Nephron progenitor cell (in vitro differentiated cells): Measurements from ENCODE around the gene HEPACAM.

Experiments
- DNase-seq: peaks from one replicate; pipeline ENCODE4 v3.0.0; 2021
- H3K27ac Mint-ChIP-seq: 2 replicates; pipeline ENCODE4 v1.8.0; 2021; ENCODE audit warnings: mild to moderate bottlenecking, moderate library complexity, mixed read lengths
- H3K27me3 Mint-ChIP-seq: 2 replicates; pipeline ENCODE4 v1.8.0; 2021; ENCODE audit warnings: mild to moderate bottlenecking, low read depth, mixed read lengths; ENCODE audit not compliant: poor library complexity
- H3K36me3 Mint-ChIP-seq: 2 replicates; pipeline ENCODE4 v1.8.0; 2021; ENCODE audit warnings: low read depth, mixed read lengths
- H3K4me1 Mint-ChIP-seq: 2 replicates; pipeline ENCODE4 v1.8.0; 2021; ENCODE audit warnings: mixed read lengths
- H3K4me3 Mint-ChIP-seq: 2 replicates; pipeline ENCODE4 v1.8.0; 2021; ENCODE audit warnings: mild to moderate bottlenecking, moderate library complexity, mixed read lengths
- H3K9me3 Mint-ChIP-seq: 2 replicates; pipeline ENCODE4 v1.8.0; 2021; ENCODE audit warnings: mild to moderate bottlenecking, moderate library complexity, mixed read lengths
- TF ChIP-seq, protein P1 (sequence below): fragments of 200-600 bp; sonication (generic); IDR thresholded peaks from 2 replicates; pipeline ENCODE4 v1.5.0; 2021; ENCODE audit warnings: antibody characterized with exemption

HEPACAM gene

DNA sequence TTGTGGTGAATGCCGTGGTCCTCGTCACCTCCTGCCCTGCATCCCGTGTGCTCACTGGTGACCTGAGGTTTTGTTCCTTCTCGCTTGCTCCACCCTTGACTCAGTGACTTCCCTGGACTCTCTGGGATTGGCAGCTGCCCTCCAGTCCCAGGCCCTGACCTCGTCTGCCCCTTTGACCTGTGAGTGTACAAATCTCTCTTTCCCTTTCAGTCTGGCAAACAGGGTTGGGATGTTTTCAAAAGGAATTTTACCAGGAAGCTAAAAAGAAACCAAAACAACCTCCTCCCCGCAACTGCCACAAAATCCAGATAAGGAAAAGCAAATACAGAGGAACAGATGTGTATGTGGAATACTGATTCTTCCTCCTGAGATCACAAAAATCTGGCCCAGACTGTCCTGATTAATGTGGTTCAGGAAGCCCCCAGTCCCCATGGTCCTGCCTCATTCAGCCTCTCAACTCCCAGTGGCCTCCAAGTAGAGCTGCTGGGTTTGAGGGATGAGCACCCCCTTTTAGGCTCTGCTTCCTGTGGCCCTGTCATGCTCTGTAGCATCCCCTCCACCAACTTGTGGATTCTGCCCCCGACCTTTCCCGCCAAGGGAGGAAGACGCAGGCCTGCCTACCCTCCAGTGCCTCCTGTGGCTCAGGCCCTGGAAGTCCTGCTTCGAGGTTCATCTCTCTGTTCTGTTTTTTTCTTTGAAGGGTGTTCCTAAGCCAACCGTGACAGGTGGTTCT lies 53.3 kb downstream of the HEPACAM start:
- Mint-ChIP-seq H3K27ac (peak overlapping the region; percentile 14), H3K9me3 (no peaks in the 10 kb centered on the region), H3K4me1 (peaks cover 62% of the 10 kb centered on the region), H3K27me3 (peaks cover 40% of the 10 kb centered on the region), H3K4me3 (no peak overlapping the region), H3K36me3 (no peaks in the 10 kb centered on the region)
- TF ChIP-seq, protein P1, sequence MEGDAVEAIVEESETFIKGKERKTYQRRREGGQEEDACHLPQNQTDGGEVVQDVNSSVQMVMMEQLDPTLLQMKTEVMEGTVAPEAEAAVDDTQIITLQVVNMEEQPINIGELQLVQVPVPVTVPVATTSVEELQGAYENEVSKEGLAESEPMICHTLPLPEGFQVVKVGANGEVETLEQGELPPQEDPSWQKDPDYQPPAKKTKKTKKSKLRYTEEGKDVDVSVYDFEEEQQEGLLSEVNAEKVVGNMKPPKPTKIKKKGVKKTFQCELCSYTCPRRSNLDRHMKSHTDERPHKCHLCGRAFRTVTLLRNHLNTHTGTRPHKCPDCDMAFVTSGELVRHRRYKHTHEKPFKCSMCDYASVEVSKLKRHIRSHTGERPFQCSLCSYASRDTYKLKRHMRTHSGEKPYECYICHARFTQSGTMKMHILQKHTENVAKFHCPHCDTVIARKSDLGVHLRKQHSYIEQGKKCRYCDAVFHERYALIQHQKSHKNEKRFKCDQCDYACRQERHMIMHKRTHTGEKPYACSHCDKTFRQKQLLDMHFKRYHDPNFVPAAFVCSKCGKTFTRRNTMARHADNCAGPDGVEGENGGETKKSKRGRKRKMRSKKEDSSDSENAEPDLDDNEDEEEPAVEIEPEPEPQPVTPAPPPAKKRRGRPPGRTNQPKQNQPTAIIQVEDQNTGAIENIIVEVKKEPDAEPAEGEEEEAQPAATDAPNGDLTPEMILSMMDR = no peak
- DNase-seq = no peak

DNA sequence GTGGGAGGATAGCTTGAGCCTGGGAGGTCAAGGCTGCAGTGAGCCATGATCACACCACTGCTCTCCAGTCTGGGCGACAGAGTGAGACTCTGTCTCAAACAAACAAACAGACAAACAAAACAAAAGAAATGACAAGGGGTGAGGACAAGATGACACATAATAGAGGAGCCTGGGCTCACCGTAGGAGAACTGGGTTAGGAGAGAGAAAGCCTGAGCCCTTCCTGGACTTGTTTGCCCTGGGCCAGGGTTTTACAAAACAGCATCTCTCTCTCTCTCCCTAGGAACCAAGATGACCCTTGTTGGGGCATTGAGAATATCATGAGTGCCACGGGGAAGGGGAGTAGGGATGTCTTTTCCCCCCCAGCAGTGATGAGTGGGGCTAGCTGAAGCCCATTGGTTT lies 54.9 kb downstream of the HEPACAM start:
- H3K27me3 Mint-ChIP-seq = peaks cover 31% of the 10 kb centered on the region
- peak overlapping the region; percentile 65 for H3K27ac Mint-ChIP-seq
- TF ChIP-seq, protein P1 = no peak
- H3K4me3 Mint-ChIP-seq = no peak overlapping the region
- H3K36me3 Mint-ChIP-seq = no peaks in the 10 kb centered on the region
- H3K9me3 Mint-ChIP-seq = no peaks in the 10 kb centered on the region
- peaks cover 66% of the 10 kb centered on the region for H3K4me1 Mint-ChIP-seq
- DNase-seq = no peak

DNA sequence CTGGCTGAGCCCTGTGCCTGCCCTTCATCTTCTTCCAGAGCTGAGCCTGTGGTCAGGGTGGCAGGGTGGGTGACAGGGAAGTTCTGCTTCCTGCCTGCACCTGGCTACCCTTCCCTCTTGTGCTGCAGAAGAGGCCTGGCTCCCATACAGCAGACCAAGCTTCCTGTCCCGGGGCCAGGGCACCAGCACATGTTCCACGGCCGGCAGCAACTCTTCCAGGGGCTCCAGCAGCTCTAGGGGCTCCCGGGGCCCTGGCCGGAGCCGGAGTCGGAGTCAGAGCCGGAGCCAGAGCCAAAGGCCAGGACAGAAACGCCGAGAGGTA lies 55.6 kb downstream of the HEPACAM start:
- Mint-ChIP-seq H3K4me1 (peaks cover 65% of the 10 kb centered on the region), H3K27ac (no peak overlapping the region), H3K36me3 (no peaks in the 10 kb centered on the region), H3K27me3 (peaks cover 37% of the 10 kb centered on the region), H3K9me3 (no peaks in the 10 kb centered on the region), H3K4me3 (no peak overlapping the region)
- TF ChIP-seq, protein P1 = no peak
- DNase-seq = no peak

DNA sequence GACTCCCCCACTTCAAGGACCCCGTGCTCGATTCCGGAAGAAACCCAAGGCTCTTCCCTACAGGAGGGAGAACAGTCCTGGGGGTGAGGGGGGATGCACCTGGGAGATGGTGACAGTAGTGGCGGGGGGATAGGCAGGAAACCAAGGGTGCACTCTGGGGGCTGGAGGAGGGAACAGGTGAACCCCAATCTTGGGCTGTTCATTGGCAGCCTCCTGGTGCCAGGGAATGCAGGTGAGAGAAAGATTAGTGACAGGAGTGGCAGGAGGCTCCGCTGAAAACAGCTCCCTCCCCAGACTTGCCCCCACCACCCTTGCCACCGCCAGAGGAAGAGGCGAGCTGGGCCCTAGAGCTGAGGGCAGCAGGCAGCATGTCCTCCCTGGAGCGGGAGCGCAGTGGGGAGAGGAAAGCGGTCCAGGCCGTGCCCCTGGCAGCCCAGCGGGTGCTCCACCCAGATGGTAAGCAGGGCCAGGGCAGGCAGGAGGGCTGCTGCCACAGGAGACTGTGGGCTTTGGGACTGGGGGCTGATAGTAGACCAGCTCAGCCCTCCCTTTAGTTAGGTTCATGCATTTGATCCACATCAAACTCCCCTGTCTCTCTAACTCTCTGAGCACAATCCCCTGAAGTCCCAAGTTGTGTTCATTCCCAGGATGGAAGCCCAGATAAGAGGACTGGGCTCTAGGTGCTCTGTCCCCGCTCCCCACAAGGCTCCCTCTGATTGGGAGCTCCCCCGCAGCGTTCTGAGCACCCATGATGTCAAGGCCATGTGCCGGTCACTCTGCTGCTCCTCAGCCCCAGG lies 56.2 kb downstream of the HEPACAM start:
- no peak overlapping the region for H3K27ac Mint-ChIP-seq
- TF ChIP-seq, protein P1 = no peak
- peaks cover 61% of the 10 kb centered on the region for H3K4me1 Mint-ChIP-seq
- DNase-seq = no peak
- no peaks in the 10 kb centered on the region for H3K9me3 Mint-ChIP-seq
- no peaks in the 10 kb centered on the region for H3K36me3 Mint-ChIP-seq
- H3K27me3 Mint-ChIP-seq = peaks cover 42% of the 10 kb centered on the region
- no peak overlapping the region for H3K4me3 Mint-ChIP-seq

DNA sequence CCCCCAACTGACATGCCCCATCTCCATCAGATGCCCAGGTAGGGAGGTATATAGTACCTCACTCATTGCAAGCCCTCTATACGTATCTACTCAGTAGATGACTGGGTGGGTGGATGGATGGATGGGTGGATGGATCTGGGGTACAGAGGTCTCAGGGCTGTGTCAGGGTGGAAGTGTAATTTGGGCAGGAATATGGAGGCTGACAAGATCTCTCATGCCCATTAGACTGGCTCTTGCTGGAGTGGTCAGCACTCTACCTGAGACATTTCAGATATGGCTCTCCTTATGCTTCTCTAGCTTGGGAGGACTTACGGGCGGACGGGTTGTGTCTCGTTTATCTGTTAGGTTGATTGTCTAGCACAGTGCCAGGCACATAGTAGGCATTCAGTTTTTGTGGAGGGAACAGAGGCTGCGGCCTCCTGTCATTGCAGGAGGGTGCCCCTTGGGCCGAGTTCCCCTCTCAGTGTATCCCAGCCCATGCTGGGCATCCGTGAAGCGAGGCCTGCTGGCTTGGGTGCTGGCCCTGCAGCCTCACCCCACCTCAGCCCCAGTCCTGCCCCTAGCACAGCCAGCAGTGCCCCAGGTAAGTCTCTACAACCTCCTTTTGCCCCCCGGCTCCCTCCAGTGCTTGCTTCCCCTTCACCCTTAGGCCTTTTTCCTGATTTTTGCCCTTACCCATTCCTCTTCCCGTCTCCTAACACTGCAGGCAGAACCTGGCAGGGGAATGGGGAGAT lies 56.9 kb downstream of the HEPACAM start:
- Mint-ChIP-seq H3K36me3 (no peaks in the 10 kb centered on the region), H3K27ac (no peak overlapping the region), H3K9me3 (no peaks in the 10 kb centered on the region), H3K4me3 (no peak overlapping the region), H3K4me1 (peaks cover 53% of the 10 kb centered on the region), H3K27me3 (peaks cover 43% of the 10 kb centered on the region)
- TF ChIP-seq, protein P1 = no peak
- no peak for DNase-seq
